GM18507 (cell line): Measurements from ENCODE around the gene ARMCX2.

Source experiments
- DNase-seq: peaks from one replicate; pipeline ENCODE4 v3.0.0; 2011; ENCODE audit warnings: low read depth; ENCODE audit not compliant: insufficient read length; ENCODE audit errors: extremely low spot score
- FAIRE-seq: peaks from 2 replicates; lab custom pipeline; 2011; peaks lifted over from hg19 to GRCh38; lab: Jason Lieb, UNC

Gene ARMCX2

DNA sequence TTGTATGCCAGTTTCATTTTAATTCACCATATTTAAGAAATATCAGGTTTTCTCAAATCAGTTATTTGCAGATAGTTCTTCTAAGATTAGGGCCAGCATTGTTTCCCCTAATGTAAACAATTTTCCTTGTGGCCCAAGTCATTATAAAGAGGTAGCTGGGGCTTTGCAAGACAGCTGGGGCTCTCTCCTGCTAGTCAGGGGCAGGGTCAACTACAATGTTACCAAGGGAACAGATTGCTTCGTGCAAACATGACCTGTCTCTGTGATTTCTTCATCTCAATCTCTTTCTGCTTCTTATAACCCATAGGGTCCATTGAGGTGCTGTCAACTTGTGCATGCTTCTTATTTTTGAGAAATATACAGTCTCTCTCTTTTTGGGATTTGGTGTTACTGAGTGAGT lies 53.9 kb downstream of the ARMCX2 start:
- FAIRE-seq (no peak), DNase-seq (no peak)
